IMR-90 (cell line): Measurements from ENCODE around the gene GNB5. TPM values are rescaled to one million over a fixed set of nuclear protein-coding genes. Genes with fewer than 3 reads are reported as not detected.

Experiments used
- ATAC-seq: fragments of 200-7000 bp; cut with Tn5 transposase; 2 replicates; pipeline ENCODE4 v1.9.1; 2020; ENCODE audit warnings: low read depth, mild to moderate bottlenecking, moderate library complexity
- BruUV-seq: library from RNA; stranded (reverse); fragments of 400-500 nt; replicated peaks from 2 replicates; lab custom pipeline; 2021; lab: Mats Ljungman, UMichigan
- CTCF ChIA-PET: fragments of 300-600 bp; formaldehyde crosslinking; extraction: SDS; loops from one replicate; lab custom pipeline; 2021; ENCODE audit warnings: antibody characterized with exemption; lab: Yijun Ruan, JAX
- POLR2A ChIA-PET: fragments of 300-600 bp; sonication (Branson Sonifier 250); formaldehyde crosslinking; loops from one replicate; lab custom pipeline; 2022; ENCODE audit warnings: antibody characterized with exemption; ENCODE audit not compliant: unreplicated experiment; lab: Charles Lee
- DNase-seq: peaks from one replicate; pipeline ENCODE4 v3.0.0; 2013
- H2AFZ ChIP-seq: replicated peaks from 2 replicates; pipeline ENCODE3; 2013; ENCODE audit warnings: low read length, mild to moderate bottlenecking; ENCODE audit not compliant: poor library complexity
- H2AK5ac ChIP-seq: 2 replicates; pipeline ENCODE4 v1.6.1; 2013; ENCODE audit warnings: low read depth, low read length, inconsistent platforms
- H2AK9ac ChIP-seq: replicated peaks from 2 replicates; pipeline ENCODE3; 2013; ENCODE audit warnings: mild to moderate bottlenecking, low read depth, low read length, moderate library complexity; ENCODE audit not compliant: poor library complexity
- H2BK120ac ChIP-seq: 2 replicates; pipeline ENCODE4 v1.6.1; 2013; ENCODE audit warnings: low read depth, low read length, inconsistent platforms
- H2BK15ac ChIP-seq: 3 replicates; pipeline ENCODE4 v1.6.1; 2013; ENCODE audit warnings: low read depth, low read length, inconsistent platforms
- H2BK20ac ChIP-seq: 2 replicates; pipeline ENCODE4 v1.6.1; 2013; ENCODE audit warnings: low read depth, mild to moderate bottlenecking, inconsistent platforms, low read length, moderate library complexity
- H2BK5ac ChIP-seq: 2 replicates; pipeline ENCODE4 v1.6.1; 2013; ENCODE audit warnings: mild to moderate bottlenecking, low read depth, low read length, inconsistent platforms; ENCODE audit not compliant: poor library complexity, severe bottlenecking
- H3K14ac ChIP-seq: replicated peaks from 2 replicates; pipeline ENCODE4 v1.6.1; 2013; ENCODE audit warnings: low read depth, low read length, inconsistent platforms
- H3K18ac ChIP-seq: 2 replicates; pipeline ENCODE4 v1.6.1; 2013; ENCODE audit warnings: low read depth, low read length, control low read depth
- H3K23ac ChIP-seq: 2 replicates; pipeline ENCODE4 v1.6.1; 2013; ENCODE audit warnings: low read depth, low read length, inconsistent platforms
- H3K27ac ChIP-seq: 2 replicates; pipeline ENCODE4 v1.5.1; 2013; ENCODE audit warnings: mild to moderate bottlenecking, control low read depth, low read length; ENCODE audit not compliant: insufficient read depth
- H3K27me3 ChIP-seq: 2 replicates; pipeline ENCODE4 v1.6.1; 2013; ENCODE audit warnings: low read length; ENCODE audit not compliant: control insufficient read depth, insufficient read depth
- H3K36me3 ChIP-seq: 2 replicates; pipeline ENCODE4 v1.6.1; 2013; ENCODE audit warnings: low read length, mixed read lengths; ENCODE audit not compliant: control insufficient read depth, insufficient read depth
- H3K4ac ChIP-seq: 2 replicates; pipeline ENCODE4 v1.6.1; 2013; ENCODE audit warnings: low read depth, low read length, inconsistent platforms
- H3K4me1 ChIP-seq: 2 replicates; pipeline ENCODE4 v1.6.1; 2013; ENCODE audit warnings: low read length, mixed read lengths; ENCODE audit not compliant: control insufficient read depth, insufficient read depth
- H3K4me2 ChIP-seq: 2 replicates; pipeline ENCODE4 v1.6.1; 2013; ENCODE audit warnings: low read depth, mild to moderate bottlenecking, control low read depth, low read length, moderate library complexity
- H3K4me3 ChIP-seq: 2 replicates; pipeline ENCODE4 v1.5.1; 2013; ENCODE audit warnings: low read depth, mild to moderate bottlenecking, control low read depth, low read length, moderate library complexity; ENCODE audit not compliant: insufficient read depth
- H3K56ac ChIP-seq: 2 replicates; pipeline ENCODE4 v1.6.1; 2013; ENCODE audit warnings: low read length, inconsistent platforms; ENCODE audit not compliant: insufficient read depth; ENCODE audit errors: extremely low read depth
- H3K79me1 ChIP-seq, 2 experiments: 2 replicates each; pipeline ENCODE4 v1.6.1; 2013; ENCODE audit warnings: low read length in 2 of 2, inconsistent platforms in 1 of 2, low read depth in 1 of 2
- H3K9ac ChIP-seq: 2 replicates; pipeline ENCODE4 v1.6.1; 2013; ENCODE audit warnings: low read depth, low read length, control low read depth
- H3K9me1 ChIP-seq: 2 replicates; pipeline ENCODE4 v1.6.1; 2013; ENCODE audit warnings: low read length, inconsistent platforms; ENCODE audit not compliant: insufficient read depth
- H3K9me3 ChIP-seq: 2 replicates; pipeline ENCODE4 v1.6.1; 2013; ENCODE audit warnings: low read length; ENCODE audit not compliant: control insufficient read depth, insufficient read depth
- H4K20me1 ChIP-seq: 2 replicates; pipeline ENCODE4 v1.6.1; 2013; ENCODE audit warnings: low read length, inconsistent platforms; ENCODE audit not compliant: insufficient read depth
- H4K5ac ChIP-seq: 2 replicates; pipeline ENCODE4 v1.6.1; 2013; ENCODE audit warnings: mild to moderate bottlenecking, low read depth, low read length, control low read depth
- H4K8ac ChIP-seq, 2 experiments: 2 replicates each; pipeline ENCODE4 v1.6.1; 2013; ENCODE audit warnings: low read depth in 2 of 2, low read length in 2 of 2, control low read depth in 1 of 2, inconsistent platforms in 1 of 2
- H4K91ac ChIP-seq: 2 replicates; pipeline ENCODE4 v1.6.1; 2013; ENCODE audit warnings: low read depth, low read length, inconsistent platforms; ENCODE audit not compliant: insufficient read depth
- BHLHE40 ChIP-seq: fragments of 150-350 bp; IDR thresholded peaks from 2 replicates; pipeline ENCODE4 v1.6.1; 2016; ENCODE audit warnings: mild to moderate bottlenecking, low read depth, low read length
- CEBPB ChIP-seq: IDR thresholded peaks from 2 replicates; pipeline ENCODE4 v1.6.1; 2012; ENCODE audit warnings: low read depth, low read length, improper control_type of control experiment
- CHD1 ChIP-seq: IDR thresholded peaks from 2 replicates; pipeline ENCODE4 v1.6.1; 2012; ENCODE audit warnings: low read depth, low read length, improper control_type of control experiment
- CTCF ChIP-seq: conservative IDR thresholded peaks from 2 replicates; pipeline ENCODE4 v1.5.1; 2012; ENCODE audit warnings: mild to moderate bottlenecking, low read depth, low read length, improper control_type of control experiment
- ELK1 ChIP-seq: fragments of 150-350 bp; IDR thresholded peaks from 2 replicates; pipeline ENCODE4 v1.6.1; 2016; ENCODE audit warnings: low read depth, mild to moderate bottlenecking, low read length, moderate library complexity, borderline replicate concordance
- FOS ChIP-seq: fragments of 150-350 bp; IDR thresholded peaks from 2 replicates; pipeline ENCODE4 v1.6.1; 2016; ENCODE audit warnings: low read depth, low read length
- MAFK ChIP-seq: IDR thresholded peaks from 2 replicates; pipeline ENCODE4 v1.6.1; 2012; ENCODE audit warnings: low read depth, low read length, improper control_type of control experiment
- MAZ ChIP-seq: IDR thresholded peaks from 2 replicates; pipeline ENCODE4 v1.6.1; 2012; ENCODE audit warnings: low read depth, mild to moderate bottlenecking, low read length, improper control_type of control experiment, moderate library complexity, borderline replicate concordance
- MXI1 ChIP-seq: IDR thresholded peaks from 2 replicates; pipeline ENCODE4 v1.6.1; 2012; ENCODE audit warnings: low read depth, mild to moderate bottlenecking, low read length, moderate library complexity, borderline replicate concordance
- NFE2L2 ChIP-seq: fragments of 150-350 bp; IDR thresholded peaks from 2 replicates; pipeline ENCODE4 v1.6.1; 2016; ENCODE audit warnings: low read depth, mild to moderate bottlenecking, low read length
- POLR2A ChIP-seq: IDR thresholded peaks from 2 replicates; pipeline ENCODE4 v1.6.1; 2012; ENCODE audit warnings: mild to moderate bottlenecking, low read depth, low read length
- RCOR1 ChIP-seq: IDR thresholded peaks from 2 replicates; pipeline ENCODE4 v1.6.1; 2012; ENCODE audit warnings: mild to moderate bottlenecking, low read length, improper control_type of control experiment; ENCODE audit not compliant: insufficient replicate concordance
- RFX5 ChIP-seq: IDR thresholded peaks from 2 replicates; pipeline ENCODE4 v1.8.0; 2012; ENCODE audit warnings: low read depth, mild to moderate bottlenecking, low read length, moderate library complexity
- SMC3 ChIP-seq: fragments of 150-350 bp; IDR thresholded peaks from 2 replicates; pipeline ENCODE4 v1.6.1; 2016; ENCODE audit warnings: low read depth, mild to moderate bottlenecking, antibody characterized with exemption, low read length, moderate library complexity
- USF2 ChIP-seq: fragments of 150-350 bp; IDR thresholded peaks from 2 replicates; pipeline ENCODE4 v1.6.1; 2017; ENCODE audit warnings: mild to moderate bottlenecking, antibody characterized with exemption, low read length, low read depth
- WGBS, 2 experiments: methylation state at CpG; one replicate each; pipeline versions ENCODE4 v1.1.5 to v1.1.7; 2013; ENCODE audit warnings: missing lambda C conversion rate in 2 of 2; ENCODE audit not compliant: insufficient read length in 1 of 2; ENCODE audit errors: extremely low coverage in 2 of 2; 5-methylcytosine and 5-hydroxymethylcytosine counted together
- dilution Hi-C: fragments of 300-500 bp; cut with HindIII; formaldehyde crosslinking; loops from one replicate; pipeline ENCODE4 v1.14.3; 2018; ENCODE audit warnings: low sequenced_read_pairs; ENCODE audit not compliant: unreplicated experiment
- in situ Hi-C: fragments of 300-500 bp; cut with MboI; formaldehyde crosslinking; loops from 3 replicates; pipeline ENCODE4 v1.14.3; 2019; ENCODE audit warnings: low sequenced_read_pairs, inconsistent platforms, mixed read lengths
- intact Hi-C: fragments of 100-400 bp; cut with micrococcal nuclease; formaldehyde crosslinking; loops from 2 replicates; pipeline ENCODE4 v1.10.0; 2022
- polyA plus RNA-seq, 3 experiments: library from polyadenylated mRNA; depleted of rRNA; stranded (reverse); fragments of >200 nt; gene quantifications; 2 replicates each; pipeline ENCODE4 v1.2.3, GENCODE V29; 2012; ENCODE audit warnings: low replicate concordance in 1 of 3
- total RNA-seq: library from RNA; depleted of rRNA; stranded (reverse); fragments of >200 nt; gene quantifications from 2 replicates; pipeline ENCODE4 v1.2.3, GENCODE V29; 2012

GNB5 gene
- total and polyA plus RNA-seq, 2 of the 4 experiments (the other 2 are of a cell fraction), result 27.7 to 33.2 TPM

- no peak overlapping the region for H4K91ac ChIP-seq
- H4K20me1 ChIP-seq, result no peaks in the 10 kb centered on the region
- intact Hi-C loops, result no loop called here
- POLR2A ChIA-PET, result no interaction called here
- H3K14ac ChIP-seq, result no peak overlapping the region
- no peak overlapping the region for H2BK15ac ChIP-seq
- H2BK20ac ChIP-seq, result no peak overlapping the region
- no peak overlapping the region for H3K23ac ChIP-seq
- H3K4me2 ChIP-seq, result no peak overlapping the region
- H4K8ac ChIP-seq, result no peak overlapping the region
- DNase-seq (no peak), ATAC-seq (no peak)
- H2AFZ ChIP-seq, result no peak overlapping the region
- no peak overlapping the region for H4K5ac ChIP-seq
- no peak overlapping the region for H3K56ac ChIP-seq
- in situ Hi-C loops, result no loop called here
- no peak overlapping the region for H3K4ac ChIP-seq
- CTCF ChIA-PET, result interaction anchor here (1.0 kb wide), 1 partner anchor 11 kb away, joined by 4 read pairs; no protein-coding TSS in a partner anchor
- peaks cover 34% of the 10 kb centered on the region for H3K27me3 ChIP-seq
- BruUV-seq, result no TSS peak
- H3K4me3 ChIP-seq, result no peak overlapping the region
- no peaks in the 10 kb centered on the region for H3K36me3 ChIP-seq
- no peaks in the 10 kb centered on the region for H3K9me1 ChIP-seq
- H3K79me1 ChIP-seq, result no peaks in the 10 kb centered on the region
- no peak overlapping the region for H3K9ac ChIP-seq
- no peak overlapping the region for H2BK120ac ChIP-seq
- no peak overlapping the region for H2AK5ac ChIP-seq
- dilution Hi-C loops, result no loop called here
- peaks cover 4% of the 10 kb centered on the region for H3K4me1 ChIP-seq
- H3K9me3 ChIP-seq, result no peaks in the 10 kb centered on the region
- H2AK9ac ChIP-seq, result no peak overlapping the region
- H3K18ac ChIP-seq, result no peak overlapping the region
- WGBS, 2 experiments, result 44% methylated on average over 2 of the region's 5 CpGs; no CpG with 5 or more reads in 1 of the 2 experiments
- H2BK5ac ChIP-seq, result no peak overlapping the region
- H3K27ac ChIP-seq, result no peak overlapping the region
- TF ChIP-seq CTCF, result no peak
- no peak for TF ChIP-seq FOS
- no peak for TF ChIP-seq SMC3
- TF ChIP-seq CHD1, result no peak
- no peak for TF ChIP-seq MXI1
- no peak for TF ChIP-seq USF2
- TF ChIP-seq BHLHE40, result no peak
- TF ChIP-seq MAZ, result no peak
- TF ChIP-seq ELK1, result no peak
- TF ChIP-seq NFE2L2, result no peak
- no peak for TF ChIP-seq RCOR1
- no peak for TF ChIP-seq CEBPB
- no peak for TF ChIP-seq POLR2A
- no peak for TF ChIP-seq MAFK
- TF ChIP-seq RFX5, result no peak
Measured at GRCh38 chr15:52114261-52115055, 76.7 kb downstream of the GNB5 start.
